IMR-90 (cell line): ENCODE measurements around the gene AMPD2. TPM values are rescaled to one million over a fixed set of nuclear protein-coding genes. Genes with fewer than 3 reads are reported as not detected.

Experiments
- ATAC-seq: fragments of 200-7000 bp; cut with Tn5 transposase; 2 replicates; pipeline ENCODE4 v1.9.1; 2020; ENCODE audit warnings: low read depth, mild to moderate bottlenecking, moderate library complexity
- BruUV-seq: library from RNA; stranded (reverse); fragments of 400-500 nt; replicated peaks from 2 replicates; lab custom pipeline; 2021; lab: Mats Ljungman, UMichigan
- CTCF ChIA-PET: fragments of 300-600 bp; formaldehyde crosslinking; extraction: SDS; loops from one replicate; lab custom pipeline; 2021; ENCODE audit warnings: antibody characterized with exemption; lab: Yijun Ruan, JAX
- POLR2A ChIA-PET: fragments of 300-600 bp; sonication (Branson Sonifier 250); formaldehyde crosslinking; loops from one replicate; lab custom pipeline; 2022; ENCODE audit warnings: antibody characterized with exemption; ENCODE audit not compliant: unreplicated experiment; lab: Charles Lee
- DNase-seq: peaks from one replicate; pipeline ENCODE4 v3.0.0; 2013
- H2AFZ ChIP-seq: replicated peaks from 2 replicates; pipeline ENCODE3; 2013; ENCODE audit warnings: low read length, mild to moderate bottlenecking; ENCODE audit not compliant: poor library complexity
- H2AK5ac ChIP-seq: 2 replicates; pipeline ENCODE4 v1.6.1; 2013; ENCODE audit warnings: low read depth, low read length, inconsistent platforms
- H2AK9ac ChIP-seq: replicated peaks from 2 replicates; pipeline ENCODE3; 2013; ENCODE audit warnings: mild to moderate bottlenecking, low read depth, low read length, moderate library complexity; ENCODE audit not compliant: poor library complexity
- H2BK120ac ChIP-seq: 2 replicates; pipeline ENCODE4 v1.6.1; 2013; ENCODE audit warnings: low read depth, low read length, inconsistent platforms
- H2BK15ac ChIP-seq: 3 replicates; pipeline ENCODE4 v1.6.1; 2013; ENCODE audit warnings: low read depth, low read length, inconsistent platforms
- H2BK20ac ChIP-seq: 2 replicates; pipeline ENCODE4 v1.6.1; 2013; ENCODE audit warnings: low read depth, mild to moderate bottlenecking, inconsistent platforms, low read length, moderate library complexity
- H2BK5ac ChIP-seq: 2 replicates; pipeline ENCODE4 v1.6.1; 2013; ENCODE audit warnings: mild to moderate bottlenecking, low read depth, low read length, inconsistent platforms; ENCODE audit not compliant: poor library complexity, severe bottlenecking
- H3K14ac ChIP-seq: replicated peaks from 2 replicates; pipeline ENCODE4 v1.6.1; 2013; ENCODE audit warnings: low read depth, low read length, inconsistent platforms
- H3K18ac ChIP-seq: 2 replicates; pipeline ENCODE4 v1.6.1; 2013; ENCODE audit warnings: low read depth, low read length, control low read depth
- H3K23ac ChIP-seq: 2 replicates; pipeline ENCODE4 v1.6.1; 2013; ENCODE audit warnings: low read depth, low read length, inconsistent platforms
- H3K27ac ChIP-seq: 2 replicates; pipeline ENCODE4 v1.5.1; 2013; ENCODE audit warnings: mild to moderate bottlenecking, control low read depth, low read length; ENCODE audit not compliant: insufficient read depth
- H3K27me3 ChIP-seq: 2 replicates; pipeline ENCODE4 v1.6.1; 2013; ENCODE audit warnings: low read length; ENCODE audit not compliant: control insufficient read depth, insufficient read depth
- H3K36me3 ChIP-seq: 2 replicates; pipeline ENCODE4 v1.6.1; 2013; ENCODE audit warnings: low read length, mixed read lengths; ENCODE audit not compliant: control insufficient read depth, insufficient read depth
- H3K4ac ChIP-seq: 2 replicates; pipeline ENCODE4 v1.6.1; 2013; ENCODE audit warnings: low read depth, low read length, inconsistent platforms
- H3K4me1 ChIP-seq: 2 replicates; pipeline ENCODE4 v1.6.1; 2013; ENCODE audit warnings: low read length, mixed read lengths; ENCODE audit not compliant: control insufficient read depth, insufficient read depth
- H3K4me2 ChIP-seq: 2 replicates; pipeline ENCODE4 v1.6.1; 2013; ENCODE audit warnings: low read depth, mild to moderate bottlenecking, control low read depth, low read length, moderate library complexity
- H3K4me3 ChIP-seq: 2 replicates; pipeline ENCODE4 v1.5.1; 2013; ENCODE audit warnings: low read depth, mild to moderate bottlenecking, control low read depth, low read length, moderate library complexity; ENCODE audit not compliant: insufficient read depth
- H3K56ac ChIP-seq: 2 replicates; pipeline ENCODE4 v1.6.1; 2013; ENCODE audit warnings: low read length, inconsistent platforms; ENCODE audit not compliant: insufficient read depth; ENCODE audit errors: extremely low read depth
- H3K79me1 ChIP-seq, 2 experiments: 2 replicates each; pipeline ENCODE4 v1.6.1; 2013; ENCODE audit warnings: low read length in 2 of 2, inconsistent platforms in 1 of 2, low read depth in 1 of 2
- H3K9ac ChIP-seq: 2 replicates; pipeline ENCODE4 v1.6.1; 2013; ENCODE audit warnings: low read depth, low read length, control low read depth
- H3K9me1 ChIP-seq: 2 replicates; pipeline ENCODE4 v1.6.1; 2013; ENCODE audit warnings: low read length, inconsistent platforms; ENCODE audit not compliant: insufficient read depth
- H3K9me3 ChIP-seq: 2 replicates; pipeline ENCODE4 v1.6.1; 2013; ENCODE audit warnings: low read length; ENCODE audit not compliant: control insufficient read depth, insufficient read depth
- H4K20me1 ChIP-seq: 2 replicates; pipeline ENCODE4 v1.6.1; 2013; ENCODE audit warnings: low read length, inconsistent platforms; ENCODE audit not compliant: insufficient read depth
- H4K5ac ChIP-seq: 2 replicates; pipeline ENCODE4 v1.6.1; 2013; ENCODE audit warnings: mild to moderate bottlenecking, low read depth, low read length, control low read depth
- H4K8ac ChIP-seq, 2 experiments: 2 replicates each; pipeline ENCODE4 v1.6.1; 2013; ENCODE audit warnings: low read depth in 2 of 2, low read length in 2 of 2, control low read depth in 1 of 2, inconsistent platforms in 1 of 2
- H4K91ac ChIP-seq: 2 replicates; pipeline ENCODE4 v1.6.1; 2013; ENCODE audit warnings: low read depth, low read length, inconsistent platforms; ENCODE audit not compliant: insufficient read depth
- CEBPB ChIP-seq: IDR thresholded peaks from 2 replicates; pipeline ENCODE4 v1.6.1; 2012; ENCODE audit warnings: low read depth, low read length, improper control_type of control experiment
- MAFK ChIP-seq: IDR thresholded peaks from 2 replicates; pipeline ENCODE4 v1.6.1; 2012; ENCODE audit warnings: low read depth, low read length, improper control_type of control experiment
- MAZ ChIP-seq: IDR thresholded peaks from 2 replicates; pipeline ENCODE4 v1.6.1; 2012; ENCODE audit warnings: low read depth, mild to moderate bottlenecking, low read length, improper control_type of control experiment, moderate library complexity, borderline replicate concordance
- USF2 ChIP-seq: fragments of 150-350 bp; IDR thresholded peaks from 2 replicates; pipeline ENCODE4 v1.6.1; 2017; ENCODE audit warnings: mild to moderate bottlenecking, antibody characterized with exemption, low read length, low read depth
- WGBS, 2 experiments: methylation state at CpG; one replicate each; pipeline versions ENCODE4 v1.1.5 to v1.1.7; 2013; ENCODE audit warnings: missing lambda C conversion rate in 2 of 2; ENCODE audit not compliant: insufficient read length in 1 of 2; ENCODE audit errors: extremely low coverage in 2 of 2; 5-methylcytosine and 5-hydroxymethylcytosine counted together
- dilution Hi-C: fragments of 300-500 bp; cut with HindIII; formaldehyde crosslinking; loops from one replicate; pipeline ENCODE4 v1.14.3; 2018; ENCODE audit warnings: low sequenced_read_pairs; ENCODE audit not compliant: unreplicated experiment
- in situ Hi-C: fragments of 300-500 bp; cut with MboI; formaldehyde crosslinking; loops from 3 replicates; pipeline ENCODE4 v1.14.3; 2019; ENCODE audit warnings: low sequenced_read_pairs, inconsistent platforms, mixed read lengths
- intact Hi-C: fragments of 100-400 bp; cut with micrococcal nuclease; formaldehyde crosslinking; loops from 2 replicates; pipeline ENCODE4 v1.10.0; 2022
- polyA plus RNA-seq, 3 experiments: library from polyadenylated mRNA; depleted of rRNA; stranded (reverse); fragments of >200 nt; gene quantifications; 2 replicates each; pipeline ENCODE4 v1.2.3, GENCODE V29; 2012; ENCODE audit warnings: low replicate concordance in 1 of 3
- total RNA-seq: library from RNA; depleted of rRNA; stranded (reverse); fragments of >200 nt; gene quantifications from 2 replicates; pipeline ENCODE4 v1.2.3, GENCODE V29; 2012

Gene AMPD2
- total and polyA plus RNA-seq, 2 of the 4 experiments (the other 2 are of a cell fraction) = 61.5 to 103 TPM

GRCh38 chr1:109595531-109595930, 24.1 kb upstream of the AMPD2 start:
- POLR2A ChIA-PET = interaction anchor here (0.9 kb wide), 1 partner anchor 16 kb away, joined by 3 read pairs; no protein-coding TSS in a partner anchor
- H4K8ac ChIP-seq = peak overlapping the region; percentile 46 to 83
- peak overlapping the region; percentile 95; the same call in 1 of the 2 replicates for H2BK120ac ChIP-seq
- H2BK5ac ChIP-seq = peak overlapping the region; percentile 98
- H2BK20ac ChIP-seq = no peak overlapping the region; the same call in 1 of the 2 replicates
- peak overlapping the region; percentile 90; the same call in 1 of the 2 replicates for H3K56ac ChIP-seq
- CTCF ChIA-PET = interaction anchor here (1.0 to 1.8 kb wide), 3 partner anchors 16 to 44 kb away, joined by 3 to 4 read pairs (median 3); no protein-coding TSS in a partner anchor
- peaks cover 14 to 57% of the 10 kb centered on the region in 2 experiments; a peak in 3 of 4 replicates for H3K79me1 ChIP-seq
- peak overlapping the region; percentile 100 for H3K18ac ChIP-seq
- H3K4me3 ChIP-seq = no peak overlapping the region
- H3K27ac ChIP-seq = peak overlapping the region; percentile 83
- peak overlapping the region; percentile 99 for H4K5ac ChIP-seq
- peak overlapping the region; percentile 88 for H3K4me2 ChIP-seq
- peak overlapping the region; percentile 86; the same call in 1 of the 2 replicates for H4K91ac ChIP-seq
- peaks cover 9% of the 10 kb centered on the region; the same call in 1 of the 2 replicates for H3K9me1 ChIP-seq
- H2AFZ ChIP-seq = no peak overlapping the region
- H3K23ac ChIP-seq = peak overlapping the region; percentile 95
- H2AK9ac ChIP-seq = no peak overlapping the region
- H3K27me3 ChIP-seq = no peaks in the 10 kb centered on the region
- peak; percentile 71 for ATAC-seq
- no peaks in the 10 kb centered on the region for H3K9me3 ChIP-seq
- dilution Hi-C loops = no loop called here
- intact Hi-C loops = loop anchor here (5.0 kb wide), 1 partner anchor 33 kb away; no protein-coding TSS in a partner anchor
- peaks cover 20% of the 10 kb centered on the region for H3K36me3 ChIP-seq
- H3K9ac ChIP-seq = peak overlapping the region; percentile 50; the same call in 1 of the 2 replicates
- peak overlapping the region; percentile 89; the same call in 1 of the 2 replicates for H2AK5ac ChIP-seq
- peaks cover 13% of the 10 kb centered on the region for H3K4me1 ChIP-seq
- in situ Hi-C loops = no loop called here
- no peaks in the 10 kb centered on the region for H4K20me1 ChIP-seq
- peak; percentile 55 for DNase-seq
- WGBS, 2 experiments = no CpG with 5 or more reads among the region's 2 CpGs
- peak overlapping the region; percentile 98 for H3K14ac ChIP-seq
- peak overlapping the region; percentile 89; the same call in 1 of the 2 replicates for H3K4ac ChIP-seq
- TF ChIP-seq USF2 (no peak), MAZ (no peak), CEBPB (peak; percentile 80), MAFK (no peak)
- peak overlapping the region; percentile 97; the same call in 1 of the 3 replicates for H2BK15ac ChIP-seq
- BruUV-seq = no TSS peak
